ENCODE results near the gene PAWR. TPM values are rescaled to one million over a fixed set of nuclear protein-coding genes. Genes with fewer than 3 reads are reported as not detected.

The PAWR gene
- total RNA-seq, 2 donors from 2014 or later = 46.4 to 58.7 TPM

DNA sequence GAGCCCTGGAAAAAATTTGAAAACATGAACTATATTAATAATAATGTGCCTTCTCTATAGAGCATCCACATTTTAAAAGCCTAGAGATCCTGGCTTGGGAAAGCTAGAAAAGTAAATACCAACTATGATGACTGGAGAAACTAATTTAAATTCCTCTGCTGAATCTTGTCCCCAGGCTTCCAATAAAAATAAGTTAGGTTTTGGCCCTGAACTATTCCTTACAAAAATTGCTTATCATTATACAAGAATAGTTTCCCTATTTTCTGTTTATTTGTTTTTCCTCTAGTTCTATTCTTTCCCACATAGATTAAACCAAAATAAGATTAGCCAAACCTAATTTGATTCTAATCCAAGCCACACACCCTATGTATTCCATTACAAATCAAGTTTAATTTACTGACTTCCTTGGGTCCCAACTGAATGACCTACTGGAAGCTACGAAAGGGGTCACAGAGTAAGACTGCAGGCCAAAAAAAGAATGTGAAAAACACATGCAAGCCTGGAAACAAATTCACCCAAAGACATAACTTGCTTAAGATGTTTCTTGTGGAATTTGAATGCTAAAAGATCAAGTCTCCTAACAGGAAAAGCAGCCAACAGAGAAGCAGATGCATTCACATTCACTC is 133.0 kb downstream of the PAWR start:
- no peaks in the 10 kb centered on the region for H3K9me3 ChIP-seq
- H3K27me3 ChIP-seq (replicated peaks; ENCODE audit: insufficient read depth) = no peaks in the 10 kb centered on the region
- WGBS = 42% methylated on average over 1 of the region's 1 CpG
- H3K4me1 ChIP-seq (replicated peaks) = no peaks in the 10 kb centered on the region
- H3K36me3 ChIP-seq = no peaks in the 10 kb centered on the region
- no peak for DNase-seq (ENCODE audit: low spot score)
- intact Hi-C loops (cut with DNase I) = loop anchor here (5.0 kb wide), 3 partner anchors 134 to 629 kb away; partner anchors contain the start of gene PAWR
- TF ChIP-seq POLR2A (IDR thresholded peaks at IDR 0.05) = no peak
- no peak for TF ChIP-seq POLR2AphosphoS5 (IDR thresholded peaks at IDR 0.05)
- TF ChIP-seq, protein P1, sequence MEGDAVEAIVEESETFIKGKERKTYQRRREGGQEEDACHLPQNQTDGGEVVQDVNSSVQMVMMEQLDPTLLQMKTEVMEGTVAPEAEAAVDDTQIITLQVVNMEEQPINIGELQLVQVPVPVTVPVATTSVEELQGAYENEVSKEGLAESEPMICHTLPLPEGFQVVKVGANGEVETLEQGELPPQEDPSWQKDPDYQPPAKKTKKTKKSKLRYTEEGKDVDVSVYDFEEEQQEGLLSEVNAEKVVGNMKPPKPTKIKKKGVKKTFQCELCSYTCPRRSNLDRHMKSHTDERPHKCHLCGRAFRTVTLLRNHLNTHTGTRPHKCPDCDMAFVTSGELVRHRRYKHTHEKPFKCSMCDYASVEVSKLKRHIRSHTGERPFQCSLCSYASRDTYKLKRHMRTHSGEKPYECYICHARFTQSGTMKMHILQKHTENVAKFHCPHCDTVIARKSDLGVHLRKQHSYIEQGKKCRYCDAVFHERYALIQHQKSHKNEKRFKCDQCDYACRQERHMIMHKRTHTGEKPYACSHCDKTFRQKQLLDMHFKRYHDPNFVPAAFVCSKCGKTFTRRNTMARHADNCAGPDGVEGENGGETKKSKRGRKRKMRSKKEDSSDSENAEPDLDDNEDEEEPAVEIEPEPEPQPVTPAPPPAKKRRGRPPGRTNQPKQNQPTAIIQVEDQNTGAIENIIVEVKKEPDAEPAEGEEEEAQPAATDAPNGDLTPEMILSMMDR (IDR thresholded peaks at IDR 0.05) = no peak
- H3K4me3 ChIP-seq = no peak overlapping the region
- H3K27ac ChIP-seq = peak overlapping the region in 1 of 2 donors; percentile 83

- 23% methylated on average over 3 of the region's 3 CpGs for WGBS
These were observed 135.5 kb downstream of the PAWR start for GRCh38 chr12:79555028-79555925.

GRCh38 chr12:79553863-79554574 is 136.7 kb downstream of the PAWR start:
- no peak for TF ChIP-seq POLR2AphosphoS5 (IDR thresholded peaks at IDR 0.05)
- TF ChIP-seq, protein P1 (IDR thresholded peaks at IDR 0.05) = no peak
- no peak for TF ChIP-seq POLR2A (IDR thresholded peaks at IDR 0.05)
- no peak for DNase-seq (ENCODE audit: low spot score)
- no peaks in the 10 kb centered on the region for H3K27me3 ChIP-seq (replicated peaks; ENCODE audit: insufficient read depth)
- 93% methylated on average over 23 of the region's 24 CpGs for WGBS
- intact Hi-C loops (cut with DNase I) = loop anchor here (5.0 kb wide), 1 partner anchor 713 kb away; no protein-coding TSS in a partner anchor
- H3K4me1 ChIP-seq (replicated peaks) = peaks cover 7% of the 10 kb centered on the region
- no peak overlapping the region for H3K4me3 ChIP-seq
- no peaks in the 10 kb centered on the region for H3K36me3 ChIP-seq
- peak overlapping the region; percentile 82 to 83 for H3K27ac ChIP-seq
- H3K9me3 ChIP-seq = no peaks in the 10 kb centered on the region

More at GRCh38 chr12:79555028-79555925, 135.5 kb downstream of the PAWR start:
- Histone ChIP-seq H3K4me1 (replicated peaks) (peaks cover 3% of the 10 kb centered on the region), H3K27me3 (replicated peaks; ENCODE audit: insufficient read depth) (no peaks in the 10 kb centered on the region), H3K27ac (peak overlapping the region; percentile 82 to 83), H3K36me3 (no peaks in the 10 kb centered on the region), H3K9me3 (no peaks in the 10 kb centered on the region), H3K4me3 (no peak overlapping the region)
- intact Hi-C loops (cut with DNase I) = loop anchor here (5.0 kb wide), 3 partner anchors 137 to 632 kb away; partner anchors contain the start of gene PAWR
- DNase-seq (ENCODE audit: low spot score) = no peak
- TF ChIP-seq POLR2A (IDR thresholded peaks at IDR 0.05) (no peak), POLR2AphosphoS5 (IDR thresholded peaks at IDR 0.05) (peak; percentile 47)
- TF ChIP-seq, protein P1 (IDR thresholded peaks at IDR 0.05) = peak; percentile 40 to 94 (median 66)

- no peak for DNase-seq (ENCODE audit: low spot score)
- no peaks in the 10 kb centered on the region for H3K36me3 ChIP-seq
- H3K4me3 ChIP-seq = no peak overlapping the region
- no peaks in the 10 kb centered on the region for H3K27me3 ChIP-seq (replicated peaks; ENCODE audit: insufficient read depth)
- peak overlapping the region; percentile 31 to 45 for H3K27ac ChIP-seq
- H3K9me3 ChIP-seq = no peaks in the 10 kb centered on the region
- intact Hi-C loops (cut with DNase I) = loop anchor here (5.0 kb wide), 1 partner anchor 715 kb away; no protein-coding TSS in a partner anchor
- peaks cover 14% of the 10 kb centered on the region for H3K4me1 ChIP-seq (replicated peaks)
- TF ChIP-seq POLR2AphosphoS5 (IDR thresholded peaks at IDR 0.05) (peak; percentile 50), POLR2A (IDR thresholded peaks at IDR 0.05) (no peak)
- TF ChIP-seq, protein P1 (IDR thresholded peaks at IDR 0.05) = no peak
- 56% methylated on average over 6 of the region's 6 CpGs for WGBS
These were observed 138.6 kb downstream of the PAWR start for GRCh38 chr12:79552192-79552591.
